ENCODE measurements around the gene SRMS. TPM values are rescaled to one million over a fixed set of nuclear protein-coding genes. Genes with fewer than 3 reads are reported as not detected.

The SRMS gene
- total RNA-seq, 4 donors from 2014 or later, result not detected

DNA sequence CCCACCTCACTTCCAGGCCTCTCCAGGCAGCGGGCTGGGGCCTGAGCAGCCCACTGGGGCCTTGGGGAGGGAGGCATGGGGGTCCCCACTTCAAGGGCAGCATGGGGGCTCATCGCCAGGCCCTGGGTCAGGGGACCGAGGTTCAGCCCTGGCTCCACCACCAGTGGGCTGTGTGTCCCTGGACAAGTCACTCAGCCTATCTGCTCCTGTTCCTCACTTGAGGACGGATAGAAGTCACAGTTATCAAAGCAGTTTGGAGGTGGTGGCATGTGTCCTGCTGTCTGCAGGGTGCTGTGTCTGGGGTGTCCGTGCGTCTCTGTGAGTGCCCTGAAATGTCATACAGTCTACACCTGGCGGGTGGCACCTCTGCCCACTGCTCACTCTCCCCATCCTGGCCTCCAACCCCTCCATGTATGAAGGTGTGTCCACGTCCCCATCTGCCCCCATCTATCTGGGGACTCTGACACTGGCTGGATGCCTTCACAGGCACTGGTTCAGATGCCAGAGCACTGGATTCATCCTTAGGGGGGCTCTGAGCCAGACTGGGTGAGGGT, 52.3 kb downstream of the SRMS start:
- TF ChIP-seq, protein P1, sequence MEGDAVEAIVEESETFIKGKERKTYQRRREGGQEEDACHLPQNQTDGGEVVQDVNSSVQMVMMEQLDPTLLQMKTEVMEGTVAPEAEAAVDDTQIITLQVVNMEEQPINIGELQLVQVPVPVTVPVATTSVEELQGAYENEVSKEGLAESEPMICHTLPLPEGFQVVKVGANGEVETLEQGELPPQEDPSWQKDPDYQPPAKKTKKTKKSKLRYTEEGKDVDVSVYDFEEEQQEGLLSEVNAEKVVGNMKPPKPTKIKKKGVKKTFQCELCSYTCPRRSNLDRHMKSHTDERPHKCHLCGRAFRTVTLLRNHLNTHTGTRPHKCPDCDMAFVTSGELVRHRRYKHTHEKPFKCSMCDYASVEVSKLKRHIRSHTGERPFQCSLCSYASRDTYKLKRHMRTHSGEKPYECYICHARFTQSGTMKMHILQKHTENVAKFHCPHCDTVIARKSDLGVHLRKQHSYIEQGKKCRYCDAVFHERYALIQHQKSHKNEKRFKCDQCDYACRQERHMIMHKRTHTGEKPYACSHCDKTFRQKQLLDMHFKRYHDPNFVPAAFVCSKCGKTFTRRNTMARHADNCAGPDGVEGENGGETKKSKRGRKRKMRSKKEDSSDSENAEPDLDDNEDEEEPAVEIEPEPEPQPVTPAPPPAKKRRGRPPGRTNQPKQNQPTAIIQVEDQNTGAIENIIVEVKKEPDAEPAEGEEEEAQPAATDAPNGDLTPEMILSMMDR (IDR thresholded peaks at IDR 0.05), result no peak
- TF ChIP-seq POLR2A (IDR thresholded peaks at IDR 0.05), result no peak
- no peak for DNase-seq
- Histone ChIP-seq H3K27me3 (peaks cover 7% of the 10 kb centered on the region), H3K4me3 (replicated peaks in 1 of 3) (no peak overlapping the region), H3K36me3 (no peaks in the 10 kb centered on the region), H3K4me1 (peaks cover 0 to 16% of the 10 kb centered on the region in 2 donors), H3K27ac (no peak overlapping the region), H3K9me3 (no peaks in the 10 kb centered on the region)
- intact Hi-C loops (cut with DNase I), result loop anchor here (5.0 kb wide), 1 partner anchor 477 kb away; no protein-coding TSS in a partner anchor
- 67 to 74% methylated on average over 4 to 5 of the region's 8 CpGs for WGBS, 2 donors

DNA sequence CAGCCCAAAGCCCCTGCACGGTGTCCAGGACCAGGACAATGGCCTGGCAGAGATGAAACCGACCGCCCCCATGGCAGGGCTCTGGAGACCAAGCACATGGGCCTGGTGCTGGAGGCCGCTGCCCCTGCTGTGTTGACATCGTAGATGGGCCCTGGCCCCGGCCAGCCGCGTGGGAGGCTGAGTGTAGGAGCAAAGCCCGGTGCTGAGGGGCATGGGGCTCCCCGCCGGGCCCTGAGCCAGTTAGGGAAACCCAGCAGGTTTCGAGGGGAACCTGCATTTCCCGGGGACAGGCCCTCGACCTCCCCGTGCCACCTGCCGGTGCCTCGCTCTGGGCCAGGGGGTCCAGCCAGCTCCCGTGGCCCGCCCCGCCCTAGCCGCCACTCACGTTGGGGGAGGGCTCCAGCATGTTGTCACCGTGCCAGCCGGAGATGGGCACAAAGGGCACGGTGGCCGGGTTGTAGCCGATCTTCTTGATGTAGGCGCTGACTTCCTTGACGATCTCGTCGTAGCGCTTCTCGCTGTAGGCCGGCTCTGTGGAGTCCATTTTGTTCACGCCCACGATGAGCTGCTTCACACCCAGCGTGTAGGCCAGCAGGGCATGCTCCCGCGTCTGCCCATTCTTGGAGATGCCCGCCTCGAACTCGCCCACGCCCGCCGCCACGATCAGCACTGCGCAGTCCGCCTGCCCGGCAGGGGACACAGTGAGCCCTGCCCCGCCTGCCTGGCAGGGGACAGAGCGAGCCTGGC, 53.0 kb downstream of the SRMS start:
- H3K27me3 ChIP-seq, result peaks cover 4% of the 10 kb centered on the region
- no peaks in the 10 kb centered on the region for H3K36me3 ChIP-seq
- 80 to 86% methylated on average over 19 to 34 of the region's 51 CpGs for WGBS, 2 donors
- intact Hi-C loops (cut with DNase I), result loop anchor here (5.0 kb wide), 1 partner anchor 478 kb away; no protein-coding TSS in a partner anchor
- H3K4me3 ChIP-seq (replicated peaks in 1 of 3), result no peak overlapping the region
- no peaks in the 10 kb centered on the region for H3K9me3 ChIP-seq
- H3K4me1 ChIP-seq, result peaks cover 0 to 16% of the 10 kb centered on the region in 2 donors
- no peak for DNase-seq
- TF ChIP-seq POLR2A (IDR thresholded peaks at IDR 0.05), result no peak
- TF ChIP-seq, protein P1 (IDR thresholded peaks at IDR 0.05), result no peak
- no peak overlapping the region for H3K27ac ChIP-seq

DNA sequence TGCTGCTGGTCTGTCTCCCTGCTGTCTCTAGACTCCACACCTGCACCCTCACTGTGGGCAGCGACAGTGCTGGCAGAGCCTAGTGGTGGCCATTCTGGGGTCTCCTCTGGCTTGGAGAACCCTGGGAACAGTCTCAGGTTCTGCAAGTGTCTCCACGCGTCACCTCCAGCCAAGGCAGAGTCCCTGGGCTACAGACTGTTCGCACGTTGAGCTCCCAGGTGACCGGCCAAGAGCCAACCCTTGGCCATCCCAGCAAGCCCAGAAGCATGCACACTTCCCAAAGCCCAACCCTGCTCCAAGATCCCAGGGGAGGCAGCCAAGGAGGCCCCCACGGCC, 53.5 kb downstream of the SRMS start:
- Histone ChIP-seq H3K9me3 (no peaks in the 10 kb centered on the region), H3K27ac (no peak overlapping the region), H3K36me3 (no peaks in the 10 kb centered on the region), H3K4me1 (peaks cover 0 to 13% of the 10 kb centered on the region in 2 donors), H3K27me3 (no peaks in the 10 kb centered on the region), H3K4me3 (replicated peaks in 1 of 3) (no peak overlapping the region)
- DNase-seq, result no peak
- no peak for TF ChIP-seq POLR2A (IDR thresholded peaks at IDR 0.05)
- TF ChIP-seq, protein P1 (IDR thresholded peaks at IDR 0.05), result no peak
- intact Hi-C loops (cut with DNase I), result no loop called here
- WGBS, 2 donors, result 79% methylated on average over 6 of the region's 7 CpGs; no CpG with 5 or more reads in 1 of the 2 donors

DNA sequence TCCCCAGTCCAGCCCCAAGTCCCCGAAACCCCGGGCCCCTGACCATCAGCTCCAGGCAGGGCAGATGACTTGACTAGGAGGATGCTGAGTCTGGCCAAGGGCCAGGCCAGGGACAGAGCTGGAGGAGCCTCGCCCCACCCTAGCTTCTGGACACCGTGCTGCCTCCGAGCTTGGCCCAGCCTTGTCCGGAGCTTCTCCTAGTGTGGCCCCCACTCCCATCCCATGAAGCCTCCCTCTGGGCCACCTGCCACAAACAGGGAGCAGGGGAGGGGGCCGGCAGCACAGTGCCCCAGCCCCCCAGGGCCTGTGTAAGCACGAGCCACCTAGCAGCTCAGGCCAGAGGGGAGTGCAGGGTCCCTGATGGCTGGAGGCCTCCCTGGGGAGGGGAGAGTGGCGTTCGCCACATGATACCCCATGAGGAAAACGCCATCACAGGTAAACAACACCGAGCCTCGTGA, 54.0 kb downstream of the SRMS start:
- no peak for DNase-seq
- 61 to 63% methylated on average over 7 to 8 of the region's 13 CpGs for WGBS, 2 donors
- TF ChIP-seq, protein P1 (IDR thresholded peaks at IDR 0.05), result no peak
- TF ChIP-seq POLR2A (IDR thresholded peaks at IDR 0.05), result no peak
- Histone ChIP-seq H3K27me3 (no peaks in the 10 kb centered on the region), H3K4me1 (peaks cover 0 to 9% of the 10 kb centered on the region in 2 donors), H3K4me3 (replicated peaks in 1 of 3) (no peak overlapping the region), H3K27ac (no peak overlapping the region), H3K36me3 (no peaks in the 10 kb centered on the region), H3K9me3 (no peaks in the 10 kb centered on the region)
- intact Hi-C loops (cut with DNase I), result no loop called here

DNA sequence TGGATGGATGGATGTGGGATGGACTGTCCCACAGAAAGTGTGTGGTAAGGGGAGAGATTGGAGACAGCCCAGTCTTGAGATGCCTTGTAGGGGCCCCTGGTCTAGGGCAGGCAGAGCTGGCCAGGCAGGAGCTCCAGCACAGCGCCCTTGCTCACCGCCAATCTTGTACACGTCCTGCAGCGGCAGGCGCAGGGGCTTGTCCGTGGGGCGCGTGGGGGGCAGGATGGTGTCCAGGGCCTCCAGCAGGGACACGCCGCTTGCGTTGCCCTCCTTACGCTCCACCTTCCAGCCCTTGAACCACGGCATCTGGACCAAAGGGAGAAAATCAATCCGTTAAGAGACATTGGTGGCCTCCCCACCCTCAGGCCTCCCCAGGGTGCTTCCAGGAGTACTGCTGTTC, 54.6 kb downstream of the SRMS start:
- intact Hi-C loops (cut with DNase I), result no loop called here
- TF ChIP-seq POLR2A (IDR thresholded peaks at IDR 0.05), result no peak
- TF ChIP-seq, protein P1 (IDR thresholded peaks at IDR 0.05), result no peak
- Histone ChIP-seq H3K9me3 (no peaks in the 10 kb centered on the region), H3K36me3 (no peaks in the 10 kb centered on the region), H3K4me1 (peaks cover 0 to 3% of the 10 kb centered on the region in 2 donors), H3K27me3 (no peaks in the 10 kb centered on the region), H3K27ac (no peak overlapping the region), H3K4me3 (replicated peaks in 1 of 3) (no peak overlapping the region)
- WGBS, 2 donors, result 87 to 95% methylated on average over 6 to 14 of the region's 14 CpGs
- DNase-seq, result no peak

Data from thyroid gland (tissue), 4 donors.